ENCODE data around the gene CLEC16A. TPM values are rescaled to one million over a fixed set of nuclear protein-coding genes. Genes with fewer than 3 reads are reported as not detected.

CLEC16A gene
- total RNA-seq, 4 donors from 2014 or later = 20.2 to 28.8 (median 22.8) TPM

GRCh38 chr16:11101695-11102522, 157.5 kb downstream of the CLEC16A start:
- no peak for TF ChIP-seq CTCF (IDR thresholded peaks at IDR 0.05; ENCODE audit: low read depth)

GRCh38 chr16:11102523-11102898, 158.1 kb downstream of the CLEC16A start:
- TF ChIP-seq CTCF (IDR thresholded peaks at IDR 0.05; ENCODE audit: low read depth) = no peak

GRCh38 chr16:11104168-11105037, 160.0 kb downstream of the CLEC16A start:
- no peak for TF ChIP-seq CTCF (IDR thresholded peaks at IDR 0.05; ENCODE audit: low read depth)

- no peak for TF ChIP-seq CTCF (IDR thresholded peaks at IDR 0.05; ENCODE audit: low read depth)
Measured at GRCh38 chr16:11105038-11105903, 160.9 kb downstream of the CLEC16A start.

GRCh38 chr16:11106726-11107125, 162.4 kb downstream of the CLEC16A start:
- TF ChIP-seq CTCF (IDR thresholded peaks at IDR 0.05; ENCODE audit: low read depth) = no peak

GRCh38 chr16:11107780-11108465, 163.6 kb downstream of the CLEC16A start:
- no peak for TF ChIP-seq CTCF (IDR thresholded peaks at IDR 0.05; ENCODE audit: low read depth)
